Naive thymus-derived CD4-positive, alpha-beta T cell (primary cell): ENCODE measurements around the gene SSBP2. TPM values are rescaled to one million over a fixed set of nuclear protein-coding genes. Genes with fewer than 3 reads are reported as not detected.
"Not testable (repeated sequence)": the region's sequence is repeated elsewhere in the genome, so short reads cannot be mapped to it uniquely, and the experiment has no call there.

Source experiments
- ATAC-seq: fragments of 150-1000 bp; cut with Tn5 transposase; 2 replicates; pipeline ENCODE4 v1.10.0; 2021; ENCODE audit warnings: mild to moderate bottlenecking, moderate library complexity
- CTCF ChIA-PET: fragments of 350-600 bp; sonication (Branson Sonifier 250); formaldehyde crosslinking; loops from one replicate; lab custom pipeline; 2021; ENCODE audit warnings: antibody characterized with exemption; lab: Charles Lee
- POLR2A ChIA-PET: fragments of 350-600 bp; sonication (Branson Sonifier 250); formaldehyde crosslinking; loops from one replicate; lab custom pipeline; 2021; ENCODE audit warnings: antibody characterized with exemption, inconsistent platforms; lab: Charles Lee
- DNase-seq, 9 donors: peaks; one replicate each; pipeline versions ENCODE4 v3.0.0 to v3.0.0-alpha.2; 2020 to 2022; ENCODE audit warnings: mixed read lengths in 1 of 9
- H3K27ac ChIP-seq: one replicate; pipeline ENCODE4 v1.7.0; 2013; ENCODE audit warnings: mild to moderate bottlenecking, low read depth, low read length, moderate library complexity
- H3K27me3 ChIP-seq, 2 donors: one replicate each; pipeline ENCODE4 v1.7.0; 2013; ENCODE audit warnings: low read length in 2 of 2, mild to moderate bottlenecking in 2 of 2, moderate library complexity in 2 of 2; ENCODE audit not compliant: control insufficient read depth in 2 of 2, insufficient read depth in 2 of 2
- H3K36me3 ChIP-seq, 3 experiments: 1 replicate in 2 of 3; 2 replicates in 1 of 3; pipeline ENCODE4 v1.7.0; 2013; ENCODE audit warnings: low read length in 3 of 3, mild to moderate bottlenecking in 3 of 3, moderate library complexity in 1 of 3; ENCODE audit not compliant: insufficient read depth in 3 of 3, control insufficient read depth in 2 of 3
- H3K4me1 ChIP-seq, 2 donors: one replicate each; pipeline ENCODE4 v1.7.0; 2013; ENCODE audit warnings: low read length in 2 of 2, mild to moderate bottlenecking in 2 of 2, moderate library complexity in 1 of 2; ENCODE audit not compliant: control insufficient read depth in 2 of 2, insufficient read depth in 2 of 2
- H3K4me3 ChIP-seq: 2 replicates; pipeline ENCODE4 v1.7.0; 2013; ENCODE audit warnings: mild to moderate bottlenecking, low read length
- H3K9me3 ChIP-seq, 3 experiments: 1 replicate in 2 of 3; 2 replicates in 1 of 3; pipeline ENCODE4 v1.7.0; 2013; ENCODE audit warnings: low read length in 3 of 3; ENCODE audit not compliant: control insufficient read depth in 2 of 3
- H3K27ac Mint-ChIP-seq, 9 donors: one replicate each; pipeline ENCODE4 v1.8.0; 2020 to 2022; ENCODE audit warnings: mixed read lengths in 9 of 9, mild to moderate bottlenecking in 8 of 9, moderate library complexity in 5 of 9, inconsistent platforms in 2 of 9
- H3K27me3 Mint-ChIP-seq, 5 donors: one replicate each; pipeline ENCODE4 v1.8.0; 2021 to 2022; ENCODE audit warnings: mixed read lengths in 5 of 5, mild to moderate bottlenecking in 1 of 5
- H3K36me3 Mint-ChIP-seq, 5 donors: one replicate each; pipeline ENCODE4 v1.8.0; 2020 to 2022; ENCODE audit warnings: mixed read lengths in 5 of 5, mild to moderate bottlenecking in 3 of 5, inconsistent platforms in 1 of 5
- H3K4me1 Mint-ChIP-seq, 7 donors: one replicate each; pipeline ENCODE4 v1.8.0; 2020 to 2022; ENCODE audit warnings: mixed read lengths in 7 of 7, mild to moderate bottlenecking in 3 of 7, inconsistent platforms in 1 of 7
- H3K4me3 Mint-ChIP-seq, 10 donors: one replicate each; pipeline ENCODE4 v1.8.0; 2020 to 2022; ENCODE audit warnings: mild to moderate bottlenecking in 10 of 10, mixed read lengths in 10 of 10, moderate library complexity in 6 of 10, inconsistent platforms in 2 of 10
- H3K9me3 Mint-ChIP-seq, 11 donors: one replicate each; pipeline ENCODE4 v1.8.0; 2020 to 2022; ENCODE audit warnings: mixed read lengths in 11 of 11, mild to moderate bottlenecking in 4 of 11, inconsistent platforms in 1 of 11, moderate library complexity in 1 of 11
- intact Hi-C, 2 donors: fragments of 100-400 bp; cut with micrococcal nuclease; formaldehyde crosslinking; loops; one replicate each; pipeline ENCODE4 v1.15.1; 2023
- polyA plus RNA-seq, 2 donors: library from polyadenylated mRNA; unstranded; fragments of 300-500 nt; fragmentation: Illumina TruSeq; gene quantifications; one replicate each; pipeline ENCODE4 v1.2.3, GENCODE V29; 2021
- total RNA-seq, 6 experiments: library from RNA in 5 of 6; stranded (reverse) in 5 of 6; gene quantifications; 1 replicate in 5 of 6; 2 replicates in 1 of 6; pipeline ENCODE4 v1.2.3 and lab custom pipeline; 2021 to 2026

The SSBP2 gene
- total and polyA plus RNA-seq, 7 experiments from 2014 or later: 36.7 to 99.8 (median 70.7) TPM

DNA sequence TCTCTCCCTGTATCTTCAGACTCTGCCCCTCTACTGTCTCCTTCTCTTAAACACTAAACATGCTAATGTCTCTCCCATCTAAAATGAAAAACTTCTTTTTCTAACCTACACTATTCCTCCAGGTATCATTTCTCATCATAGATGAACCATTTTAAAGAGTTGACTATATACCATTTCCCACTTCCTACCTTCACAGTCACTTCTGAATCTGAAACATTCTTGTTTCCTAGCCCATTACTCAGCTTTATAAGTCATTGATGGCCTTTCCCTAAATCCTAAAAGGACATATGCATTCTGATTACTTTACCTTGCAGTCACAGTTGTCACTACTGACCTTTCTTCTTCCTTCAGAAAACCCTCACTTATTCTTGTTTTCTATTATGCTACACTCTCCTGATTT is 118.2 kb downstream of the SSBP2 start:
- H3K9me3 Mint-ChIP-seq: peaks cover 0 to 3% (median 0%) of the 10 kb centered on the region in 11 donors
- peaks cover 5 to 23% of the 10 kb centered on the region in 2 donors for H3K4me1 ChIP-seq
- no peak overlapping the region for H3K4me3 ChIP-seq
- no peaks in the 10 kb centered on the region for H3K36me3 ChIP-seq
- no peak overlapping the region for H3K27ac Mint-ChIP-seq
- ATAC-seq (no peak), DNase-seq (no peak)
- ChIA-PET POLR2A (no interaction called here), CTCF (no interaction called here)
- H3K4me1 Mint-ChIP-seq: peaks cover 2 to 23% (median 10%) of the 10 kb centered on the region in 7 donors
- peaks cover 0 to 36% (median 21%) of the 10 kb centered on the region in 5 donors for H3K36me3 Mint-ChIP-seq
- no peak overlapping the region for H3K4me3 Mint-ChIP-seq
- intact Hi-C loops: loop anchor here in 1 of 2 donors (10.0 kb wide), 1 partner anchor 48 kb away; no protein-coding TSS in a partner anchor
- H3K9me3 ChIP-seq: no peaks in the 10 kb centered on the region
- H3K27me3 ChIP-seq: no peaks in the 10 kb centered on the region
- H3K27me3 Mint-ChIP-seq: no peaks in the 10 kb centered on the region
- H3K27ac ChIP-seq: no peak overlapping the region

DNA sequence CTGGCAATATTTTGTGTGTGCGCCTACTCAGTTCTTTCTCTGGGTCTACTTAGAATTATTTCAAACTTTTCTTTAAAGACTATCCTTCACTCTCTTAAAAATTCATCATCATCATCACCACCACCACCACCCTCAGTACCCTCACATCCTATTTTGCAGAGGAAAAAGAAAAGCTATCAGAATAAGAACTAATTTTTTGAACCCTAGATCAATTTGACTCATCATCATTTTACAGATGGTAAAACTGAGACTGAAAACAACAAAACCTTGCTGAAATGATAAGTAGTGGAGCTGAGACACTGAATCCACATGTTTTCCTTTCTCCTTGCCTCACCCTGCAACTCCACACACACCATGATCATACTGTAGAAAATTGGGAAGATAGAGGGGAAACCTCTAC is 119.3 kb downstream of the SSBP2 start:
- H3K27ac ChIP-seq: no peak overlapping the region
- Mint-ChIP-seq H3K27ac (no peak overlapping the region), H3K36me3 (peaks cover 0 to 34% (median 21%) of the 10 kb centered on the region in 5 donors), H3K4me3 (no peak overlapping the region), H3K9me3 (peaks cover 0 to 2% (median 0%) of the 10 kb centered on the region in 11 donors), H3K4me1 (peaks cover 1 to 16% (median 7%) of the 10 kb centered on the region in 7 donors), H3K27me3 (no peaks in the 10 kb centered on the region)
- ATAC-seq: no peak
- no peak overlapping the region for H3K4me3 ChIP-seq
- CTCF ChIA-PET: no interaction called here
- DNase-seq: no peak
- peaks cover 5 to 23% of the 10 kb centered on the region in 2 donors for H3K4me1 ChIP-seq
- no peaks in the 10 kb centered on the region for H3K36me3 ChIP-seq
- intact Hi-C loops: loop anchor here in 1 of 2 donors (10.0 kb wide), 1 partner anchor 47 kb away; no protein-coding TSS in a partner anchor
- H3K9me3 ChIP-seq: no peaks in the 10 kb centered on the region
- POLR2A ChIA-PET: no interaction called here
- H3K27me3 ChIP-seq: no peaks in the 10 kb centered on the region

DNA sequence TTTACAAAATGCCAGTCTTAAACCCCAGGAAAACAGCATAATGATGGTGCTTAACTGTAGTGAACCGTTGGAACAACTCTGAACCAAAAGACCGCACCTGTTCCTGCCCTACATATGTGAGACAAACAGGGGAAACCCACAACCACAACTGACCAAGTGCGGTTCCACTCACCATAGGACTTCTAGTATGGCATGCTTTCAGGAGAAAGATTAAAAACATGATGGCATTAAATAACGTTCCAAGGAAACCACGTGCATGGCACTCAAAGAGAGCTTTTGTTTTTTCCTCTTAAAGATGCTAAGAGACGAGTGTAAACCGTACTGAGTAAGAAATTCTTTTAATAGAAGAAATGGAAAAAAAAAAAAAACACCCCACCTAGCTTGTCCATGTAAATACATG is 119.8 kb downstream of the SSBP2 start:
- intact Hi-C loops: loop anchor here in 1 of 2 donors (10.0 kb wide), 1 partner anchor 46 kb away; no protein-coding TSS in a partner anchor
- POLR2A ChIA-PET: interaction anchor here (0.7 kb wide), 1 partner anchor 1552 kb away, joined by 3 read pairs; no protein-coding TSS in a partner anchor
- Mint-ChIP-seq H3K4me3 (peak overlapping the region in 2 of 10 donors; percentile 33 to 34), H3K27me3 (no peaks in the 10 kb centered on the region), H3K9me3 (peaks cover 0 to 2% (median 0%) of the 10 kb centered on the region in 11 donors), H3K27ac (peak overlapping the region in 3 of 9 donors; percentile 8 to 37 (median 16)), H3K4me1 (peaks cover 1 to 16% (median 7%) of the 10 kb centered on the region in 7 donors), H3K36me3 (peaks cover 0 to 34% (median 21%) of the 10 kb centered on the region in 5 donors)
- DNase-seq (peak in 7 of 9 donors; percentile 19 to 52 (median 29)), ATAC-seq (peak; percentile 76)
- Histone ChIP-seq H3K4me1 (peaks cover 5 to 23% of the 10 kb centered on the region in 2 donors), H3K9me3 (no peaks in the 10 kb centered on the region), H3K27ac (no peak overlapping the region), H3K36me3 (no peaks in the 10 kb centered on the region), H3K4me3 (no peak overlapping the region), H3K27me3 (no peaks in the 10 kb centered on the region)
- CTCF ChIA-PET: interaction anchor here (0.6 kb wide), 1 partner anchor 338 kb away, joined by 3 read pairs; no protein-coding TSS in a partner anchor

DNA sequence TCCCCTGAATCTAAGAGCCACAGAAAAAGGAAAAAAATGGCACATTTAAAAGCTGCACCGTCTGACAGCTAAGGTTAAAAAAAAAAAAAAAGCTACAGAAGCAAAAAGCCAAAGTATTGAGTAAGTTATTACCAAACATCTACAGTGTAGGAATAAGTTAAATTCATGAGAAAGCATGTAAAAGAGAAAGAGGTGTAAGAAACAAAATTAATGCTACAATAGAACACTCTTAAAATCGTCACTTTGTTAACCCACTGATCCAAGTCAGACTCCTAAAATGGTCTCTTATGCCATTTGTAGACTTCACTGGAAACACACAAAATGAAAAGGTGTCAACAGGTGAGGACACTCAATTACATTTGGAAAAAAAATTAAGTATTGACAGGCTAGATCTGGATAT is 120.2 kb downstream of the SSBP2 start:
- Mint-ChIP-seq H3K36me3 (peaks cover 0 to 33% (median 22%) of the 10 kb centered on the region in 5 donors), H3K4me3 (peak overlapping the region in 2 of 10 donors; percentile 0 to 52), H3K4me1 (peaks cover 1 to 16% (median 7%) of the 10 kb centered on the region in 7 donors), H3K9me3 (peaks cover 0 to 2% (median 0%) of the 10 kb centered on the region in 11 donors), H3K27ac (peak overlapping the region in 1 of 9 donors; percentile 35), H3K27me3 (no peaks in the 10 kb centered on the region)
- no peaks in the 10 kb centered on the region for H3K27me3 ChIP-seq
- H3K4me3 ChIP-seq: no peak overlapping the region
- no peak overlapping the region for H3K27ac ChIP-seq
- peaks cover 5 to 23% of the 10 kb centered on the region in 2 donors for H3K4me1 ChIP-seq
- ChIA-PET CTCF (interaction anchor here (0.6 to 1.2 kb wide), 2 partner anchors 338 to 535 kb away, joined by 3 to 4 read pairs; no protein-coding TSS in a partner anchor), POLR2A (interaction anchor here (0.6 to 0.7 kb wide), 2 partner anchors 39 to 1552 kb away, joined by 3 read pairs; no protein-coding TSS in a partner anchor)
- no peak for DNase-seq
- H3K36me3 ChIP-seq: no peaks in the 10 kb centered on the region
- intact Hi-C loops: loop anchor here in 1 of 2 donors (10.0 kb wide), 1 partner anchor 46 kb away; no protein-coding TSS in a partner anchor
- no peaks in the 10 kb centered on the region for H3K9me3 ChIP-seq
- ATAC-seq: no peak

DNA sequence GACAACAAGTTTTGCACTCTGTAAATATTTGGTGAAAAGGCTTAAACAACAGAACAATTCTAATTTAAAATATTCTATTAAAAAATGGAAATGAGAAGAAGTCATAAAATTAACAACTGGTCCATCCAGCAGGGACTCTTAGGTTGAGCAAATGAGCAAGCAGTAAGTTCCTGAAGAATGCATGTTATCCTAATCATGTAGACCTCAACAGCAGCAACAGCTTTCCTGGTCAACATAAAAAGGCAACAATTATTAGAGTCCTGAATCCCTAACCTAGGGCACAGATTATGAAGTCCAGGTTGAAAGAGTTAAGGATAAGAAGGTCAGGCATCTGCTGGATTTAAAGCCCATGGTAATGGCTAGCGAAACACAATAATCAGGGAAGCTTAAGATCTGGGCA is 120.9 kb downstream of the SSBP2 start:
- Mint-ChIP-seq H3K27ac (no peak overlapping the region), H3K27me3 (no peaks in the 10 kb centered on the region), H3K36me3 (peaks cover 0 to 36% (median 29%) of the 10 kb centered on the region in 5 donors), H3K9me3 (peaks cover 0 to 5% (median 0%) of the 10 kb centered on the region in 11 donors), H3K4me3 (no peak overlapping the region), H3K4me1 (peaks cover 1 to 16% (median 7%) of the 10 kb centered on the region in 7 donors)
- ATAC-seq (no peak), DNase-seq (no peak)
- intact Hi-C loops: loop anchor here in 1 of 2 donors (10.0 kb wide), 1 partner anchor 45 kb away; no protein-coding TSS in a partner anchor
- ChIA-PET POLR2A (interaction anchor here (0.6 kb wide), 1 partner anchor 40 kb away, joined by 3 read pairs; no protein-coding TSS in a partner anchor), CTCF (interaction anchor here (1.2 kb wide), 1 partner anchor 535 kb away, joined by 4 read pairs; no protein-coding TSS in a partner anchor)
- Histone ChIP-seq H3K9me3 (no peaks in the 10 kb centered on the region), H3K36me3 (no peaks in the 10 kb centered on the region), H3K4me3 (no peak overlapping the region), H3K27me3 (no peaks in the 10 kb centered on the region), H3K27ac (no peak overlapping the region), H3K4me1 (peaks cover 5 to 23% of the 10 kb centered on the region in 2 donors)

DNA sequence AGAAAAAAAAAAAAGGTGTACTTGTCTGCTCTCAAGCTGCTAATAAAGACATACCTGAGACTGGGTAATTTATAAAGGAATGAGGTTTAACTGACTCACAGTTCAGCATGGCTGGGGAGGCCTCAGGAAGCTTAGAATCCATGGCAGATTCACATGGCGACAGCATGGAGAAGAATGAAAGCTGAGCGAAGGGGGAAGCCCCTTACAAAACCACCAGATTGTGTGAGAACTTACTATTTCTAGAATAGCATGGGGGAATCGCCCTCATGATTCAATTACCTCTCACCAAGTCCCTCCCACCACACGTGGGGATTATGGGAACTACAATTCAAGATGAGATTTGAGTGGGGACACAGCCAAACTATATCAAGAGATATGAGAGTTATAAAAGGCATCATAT is 122.8 kb downstream of the SSBP2 start:
- Mint-ChIP-seq H3K27ac (peak overlapping the region in 3 of 9 donors; percentile 48 to 70 (median 65)), H3K4me1 (peaks cover 1 to 16% (median 7%) of the 10 kb centered on the region in 7 donors), H3K36me3 (peaks cover 0 to 41% (median 30%) of the 10 kb centered on the region in 5 donors)
- H3K27ac ChIP-seq, ATAC-seq, H3K9me3 ChIP-seq, intact Hi-C loops, H3K36me3 ChIP-seq, DNase-seq, H3K4me3 Mint-ChIP-seq, CTCF ChIA-PET, H3K27me3 ChIP-seq, H3K27me3 Mint-ChIP-seq, H3K4me3 ChIP-seq, H3K9me3 Mint-ChIP-seq, POLR2A ChIA-PET: not testable (repeated sequence)
- peaks cover 5 to 17% of the 10 kb centered on the region in 2 donors for H3K4me1 ChIP-seq
